GM18505 (cell line): ENCODE measurements around the gene DCST1.

ENCODE experiments used
- ATAC-seq: cut with Tn5 transposase; IDR thresholded peaks from one replicate; pipeline ENCODE4 v1.9.1; 2021; ENCODE audit not compliant: unreplicated experiment
- POLR2A ChIP-seq: IDR thresholded peaks from 4 replicates; pipeline ENCODE4 v1.6.1; 2011; ENCODE audit warnings: borderline replicate concordance; ENCODE audit not compliant: insufficient read depth, insufficient read length; ENCODE audit errors: extremely low read depth

Gene DCST1

DNA sequence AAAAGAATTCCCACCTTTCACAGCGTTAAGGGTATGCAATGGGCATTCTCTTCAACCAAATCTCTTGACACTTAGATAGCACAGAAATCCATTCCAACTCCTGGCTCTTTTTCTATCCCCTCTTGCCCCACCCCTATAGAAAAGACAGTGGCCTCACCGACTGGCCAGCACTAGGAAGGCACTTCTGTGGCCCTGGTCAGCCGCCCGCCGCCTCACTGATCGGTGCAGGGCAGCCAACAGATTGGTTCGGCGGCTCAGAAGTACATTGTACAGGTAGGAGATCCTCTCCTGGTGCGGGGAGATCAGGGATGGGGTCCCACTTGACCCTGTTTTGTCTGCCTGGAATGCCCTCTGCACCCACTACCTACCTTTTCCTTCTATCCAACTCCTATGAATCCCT, 9.3 kb upstream of the DCST1 start:
- no peak for ATAC-seq
- TF ChIP-seq POLR2A, result no peak

DNA sequence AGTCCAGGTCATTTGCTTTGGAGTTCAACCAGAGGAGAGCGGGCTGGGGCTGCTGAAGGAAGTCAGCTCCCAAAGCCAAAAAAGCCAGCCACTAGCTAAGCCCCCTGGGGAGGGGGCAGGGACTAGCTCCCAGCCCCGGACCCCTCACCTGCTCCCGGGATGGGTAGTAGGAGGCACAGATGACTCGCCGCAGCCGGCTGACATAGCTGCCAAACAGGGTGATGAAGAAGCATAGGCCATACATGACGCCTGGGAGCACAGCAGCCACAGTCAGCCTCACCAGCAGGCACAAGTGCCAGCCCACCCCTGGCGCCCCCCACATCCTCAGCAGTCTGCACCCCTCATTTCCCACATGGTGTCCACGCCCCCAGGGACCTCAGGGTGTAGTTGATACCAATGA, 7.5 kb upstream of the DCST1 start:
- TF ChIP-seq POLR2A, result no peak

DNA sequence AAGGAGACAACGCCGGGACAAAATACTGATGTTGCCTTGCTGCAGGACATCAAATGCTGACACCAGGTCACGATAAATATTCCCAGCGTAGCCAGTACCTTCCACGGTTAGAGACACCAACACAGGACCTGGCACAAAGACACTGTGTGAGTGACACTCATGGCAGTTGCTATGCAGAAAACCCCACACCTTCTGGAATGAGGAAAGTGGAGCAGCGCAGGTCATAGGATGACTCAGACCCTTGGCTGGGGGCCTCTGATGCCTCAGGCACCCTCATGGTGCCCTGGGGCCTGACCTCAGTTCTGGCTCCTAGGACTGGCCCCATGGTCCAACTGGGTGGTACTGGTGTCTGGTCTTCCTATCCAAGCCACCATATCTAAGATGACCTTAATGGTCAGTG, 7.0 kb upstream of the DCST1 start:
- ATAC-seq, result no peak
- TF ChIP-seq POLR2A, result no peak

More for the DNA sequence above, 7.5 kb upstream of the DCST1 start:
- no peak for ATAC-seq

DNA sequence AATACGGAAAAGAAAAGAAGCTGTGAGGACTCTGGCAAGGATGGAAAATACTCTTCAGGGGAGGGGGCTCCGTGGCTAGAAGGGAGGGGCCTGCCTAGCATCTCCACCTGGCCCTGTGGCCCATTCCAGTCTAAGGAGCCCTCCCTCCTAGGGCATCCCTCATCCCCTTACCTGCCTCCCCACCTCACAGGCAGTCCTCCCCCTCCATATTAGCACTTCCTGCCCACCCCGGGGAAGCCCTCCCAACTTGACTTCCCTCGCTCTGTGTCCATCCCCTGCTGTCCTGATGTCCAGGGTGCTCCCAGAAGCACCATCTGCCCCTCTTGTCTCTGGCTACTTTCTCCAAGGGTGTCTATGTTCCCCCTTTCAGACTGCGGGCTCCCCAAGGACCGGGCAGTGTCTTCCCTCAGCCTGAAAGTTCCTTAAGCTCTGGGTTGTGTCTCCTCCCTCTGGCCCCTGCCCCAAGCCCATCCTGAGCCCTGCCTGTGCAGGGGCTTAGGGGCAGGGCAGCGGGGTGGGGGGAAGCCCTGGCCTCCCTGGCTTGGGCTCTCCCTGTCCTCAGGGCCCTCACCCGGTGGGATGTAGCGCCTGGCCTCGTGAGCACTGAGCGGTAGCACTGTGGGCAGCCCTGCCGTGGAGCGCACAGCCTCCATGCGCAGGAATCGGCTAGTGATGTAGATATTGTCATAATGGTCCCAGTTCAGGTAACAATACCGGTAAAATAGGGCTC, 3.9 kb upstream of the DCST1 start:
- ATAC-seq, result no peak
- TF ChIP-seq POLR2A, result no peak

DNA sequence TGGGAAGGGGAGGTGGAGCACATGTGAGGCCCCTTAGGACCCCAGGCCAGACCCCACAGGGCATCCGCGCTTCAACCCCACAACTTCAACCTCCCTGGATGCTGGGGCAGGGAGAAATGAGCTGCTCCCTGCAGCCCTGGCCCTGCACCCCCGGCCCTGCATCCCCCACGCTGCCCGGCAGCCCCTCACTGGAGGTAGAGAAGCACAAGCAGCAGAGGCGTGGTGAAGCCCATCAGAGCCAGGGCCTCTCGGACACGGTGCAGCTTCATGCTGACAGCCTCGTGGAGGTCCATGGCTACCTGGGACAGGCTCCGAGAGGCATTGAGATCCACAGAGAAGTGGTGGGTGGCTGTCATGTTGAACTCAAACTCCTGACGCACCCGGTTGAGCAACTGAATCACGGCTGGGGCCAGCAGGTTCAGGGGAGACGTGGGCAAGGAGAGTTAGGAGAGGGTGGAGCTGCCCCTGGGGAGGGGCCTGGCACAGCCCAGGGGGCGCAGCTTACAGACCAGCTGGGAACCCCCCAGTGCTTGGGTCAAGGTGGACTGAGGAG, 3.3 kb upstream of the DCST1 start:
- no peak for ATAC-seq
- no peak for TF ChIP-seq POLR2A

DNA sequence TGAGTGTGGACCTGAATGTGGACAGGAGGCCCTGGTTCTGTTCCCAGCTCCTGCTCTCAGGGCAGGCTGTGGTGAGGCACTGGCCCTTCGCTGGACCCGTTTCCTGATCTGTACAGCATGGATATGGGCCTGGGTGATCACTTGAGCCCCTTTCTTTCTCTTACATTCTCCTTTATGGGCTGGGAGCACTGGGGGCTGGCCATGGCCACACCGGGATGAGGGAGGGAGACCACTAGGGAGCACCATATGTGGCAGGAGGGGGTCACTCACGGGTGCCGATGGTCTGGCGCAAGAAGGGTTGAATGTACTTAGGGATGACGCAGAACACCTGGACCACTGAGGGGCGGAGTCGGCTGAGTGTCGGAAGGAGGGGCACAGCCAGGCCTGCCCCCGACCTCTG, 2.7 kb upstream of the DCST1 start:
- TF ChIP-seq POLR2A, result no peak

DNA sequence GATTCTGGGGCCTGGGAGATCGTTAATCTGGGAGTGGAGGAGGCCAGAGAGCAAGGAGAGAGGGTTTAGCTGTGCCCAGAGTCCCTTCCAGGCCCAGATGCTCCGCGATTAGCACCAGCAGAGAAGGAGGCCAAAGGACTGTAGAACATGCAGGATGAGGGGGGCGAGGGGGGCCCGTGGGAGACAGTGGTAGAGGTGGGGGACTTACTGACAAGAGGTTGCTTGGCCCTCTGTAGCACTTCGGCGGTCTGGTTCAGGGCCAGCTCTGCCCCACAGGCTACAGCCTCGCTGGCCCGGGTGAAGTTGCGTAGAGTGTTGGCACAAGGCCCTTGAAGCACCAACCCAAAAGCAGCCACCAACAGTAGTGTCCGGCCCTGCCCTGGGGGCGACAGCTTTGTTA, 738 bp upstream of the DCST1 start:
- no peak for TF ChIP-seq POLR2A
- ATAC-seq, result no peak

More for the DNA sequence above, 2.7 kb upstream of the DCST1 start:
- no peak for ATAC-seq

DNA sequence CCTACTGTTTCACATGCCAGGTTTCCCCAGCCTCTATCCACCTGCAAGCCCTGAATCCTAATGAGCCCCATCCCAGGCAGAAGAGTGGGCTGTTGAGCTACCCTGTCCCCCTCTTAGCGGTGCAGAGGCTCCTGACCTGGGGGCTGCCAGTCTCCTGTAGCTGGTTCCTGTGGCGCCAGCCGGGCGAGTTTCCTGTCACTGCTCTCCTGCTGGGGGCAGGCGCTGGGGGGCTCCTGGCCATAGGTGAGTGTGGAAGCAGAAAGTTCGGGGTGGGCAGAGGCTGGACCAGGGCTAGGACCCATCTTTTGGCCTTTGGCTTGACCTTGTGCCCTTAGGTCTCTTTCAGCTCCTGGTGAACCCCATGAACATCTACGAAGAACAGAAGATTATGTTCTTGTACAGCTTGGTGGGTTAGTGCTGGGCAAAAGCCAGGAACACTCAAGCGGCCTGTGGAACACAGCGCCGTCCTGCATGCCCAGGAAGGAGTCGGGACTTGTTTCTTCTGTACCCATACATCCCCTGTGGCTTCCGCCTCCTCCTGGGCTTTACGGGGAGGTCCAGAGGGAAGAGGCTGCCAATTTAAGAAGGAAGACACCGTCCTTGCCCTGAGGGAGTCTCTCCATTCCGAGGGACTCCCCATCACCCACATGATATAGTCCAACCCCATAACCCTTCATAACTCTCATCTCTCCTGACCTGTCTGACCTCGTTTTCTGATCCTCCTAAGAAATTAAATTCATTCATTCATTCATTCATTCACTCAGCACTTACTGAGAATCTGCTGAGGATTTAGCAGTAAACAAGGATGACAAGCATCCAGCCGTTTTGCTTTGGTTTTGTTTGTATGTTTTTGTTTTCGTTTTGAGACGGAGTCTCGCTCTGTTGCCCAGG, 939 bp downstream of the DCST1 start:
- TF ChIP-seq POLR2A, result no peak
- no peak for ATAC-seq

DNA sequence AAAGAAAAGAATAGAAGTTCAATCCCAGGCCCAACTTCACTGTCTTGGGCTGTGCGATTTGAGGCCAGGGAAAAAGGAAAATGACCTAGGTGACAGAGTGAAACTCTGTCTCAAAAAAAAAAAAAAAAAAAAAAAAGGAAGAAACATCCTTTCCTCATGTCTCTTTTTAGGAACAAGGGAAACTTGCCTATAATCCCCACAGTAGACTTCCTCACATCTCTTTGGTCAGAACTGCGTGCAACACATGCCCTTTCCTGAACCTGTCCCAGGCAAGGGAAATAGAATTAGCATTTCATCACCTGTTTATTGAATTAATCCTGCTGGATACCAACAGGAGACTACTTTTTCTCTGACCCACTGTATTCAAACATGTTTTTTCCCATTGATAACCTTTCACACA, 2.3 kb downstream of the DCST1 start:
- ATAC-seq, result no peak
- no peak for TF ChIP-seq POLR2A

DNA sequence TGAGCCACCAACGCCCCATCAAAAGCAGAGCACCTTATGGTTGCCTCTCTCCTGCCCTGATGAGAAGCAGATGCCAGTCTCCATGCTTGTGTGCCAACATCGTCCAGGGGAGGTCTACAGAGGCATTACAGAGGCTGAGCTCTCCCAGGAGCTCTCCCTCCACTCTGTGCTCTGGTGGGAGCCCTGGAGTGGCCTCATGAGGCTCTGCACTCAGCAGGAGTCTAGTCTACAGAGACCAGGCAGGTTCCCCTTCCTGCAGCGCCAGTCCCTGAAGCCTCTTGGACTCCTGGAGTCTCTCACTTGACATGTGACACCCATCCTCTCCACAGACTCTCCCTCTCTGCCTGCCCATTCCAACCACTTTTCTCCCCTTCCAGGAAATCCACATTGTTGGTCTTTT, 3.4 kb downstream of the DCST1 start:
- ATAC-seq, result no peak
- TF ChIP-seq POLR2A, result no peak

DNA sequence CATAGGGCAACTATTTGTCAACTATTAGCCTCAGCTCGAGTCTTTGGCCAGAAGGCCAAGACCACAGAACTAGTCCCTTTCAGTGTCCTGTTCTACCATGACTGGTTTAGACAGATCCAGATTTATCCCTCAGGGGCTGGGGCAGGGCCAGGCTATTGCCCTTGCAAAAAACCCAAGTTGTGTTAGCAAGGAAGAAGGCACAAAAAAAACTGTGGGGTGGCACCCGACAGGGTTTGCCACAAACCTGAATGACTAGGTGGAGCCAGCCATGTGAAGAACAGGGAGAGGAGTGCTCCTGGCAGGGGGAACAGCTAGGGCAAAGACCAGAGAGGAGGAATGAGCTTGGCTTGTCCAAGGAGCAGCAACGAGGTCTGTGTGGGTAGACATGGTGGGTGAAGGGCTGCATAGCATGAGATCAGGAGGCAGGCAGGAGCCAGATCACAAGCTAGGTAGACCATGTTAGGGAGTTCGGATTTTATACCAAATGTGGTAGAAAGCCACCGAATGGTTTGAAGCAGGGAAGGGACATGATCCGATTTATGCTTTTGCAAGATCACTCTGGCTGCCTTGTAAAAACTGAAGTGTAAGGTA, 4.3 kb downstream of the DCST1 start:
- no peak for ATAC-seq

DNA sequence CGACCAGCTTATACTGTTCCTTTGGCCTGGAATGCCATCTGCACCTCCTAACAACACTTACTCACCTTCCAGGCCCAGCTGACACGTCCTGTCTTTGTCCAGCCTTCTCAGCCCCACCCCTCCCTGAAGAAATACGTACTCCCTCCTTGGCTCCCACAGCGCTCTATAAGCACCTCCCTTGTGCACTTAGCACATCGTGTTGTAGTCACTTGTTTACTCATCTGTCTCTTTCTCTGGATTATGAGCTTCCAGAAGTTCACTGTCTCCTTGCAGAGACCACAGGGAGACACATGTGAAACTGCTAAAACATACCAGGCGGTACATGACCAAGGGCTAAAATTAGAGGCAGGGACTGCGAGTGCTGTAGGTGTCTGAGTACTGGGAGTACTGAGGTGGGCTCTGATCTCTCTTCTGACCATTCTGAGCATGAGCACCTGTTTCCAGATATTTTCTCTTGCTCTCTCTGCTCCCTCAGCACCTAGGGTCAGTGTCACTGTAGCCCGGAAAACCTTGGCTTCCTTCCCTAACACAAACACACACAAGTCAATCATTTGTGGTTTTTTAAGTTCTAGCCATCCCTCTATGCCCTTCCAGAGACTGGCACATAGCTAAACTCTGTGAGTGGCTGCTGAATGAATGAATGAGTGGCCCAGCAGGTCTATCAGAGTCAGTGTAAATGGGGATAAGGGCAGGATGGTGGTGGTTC, 5.1 kb downstream of the DCST1 start:
- no peak for ATAC-seq
- no peak for TF ChIP-seq POLR2A

More for the DNA sequence above, 4.3 kb downstream of the DCST1 start:
- no peak for TF ChIP-seq POLR2A

DNA sequence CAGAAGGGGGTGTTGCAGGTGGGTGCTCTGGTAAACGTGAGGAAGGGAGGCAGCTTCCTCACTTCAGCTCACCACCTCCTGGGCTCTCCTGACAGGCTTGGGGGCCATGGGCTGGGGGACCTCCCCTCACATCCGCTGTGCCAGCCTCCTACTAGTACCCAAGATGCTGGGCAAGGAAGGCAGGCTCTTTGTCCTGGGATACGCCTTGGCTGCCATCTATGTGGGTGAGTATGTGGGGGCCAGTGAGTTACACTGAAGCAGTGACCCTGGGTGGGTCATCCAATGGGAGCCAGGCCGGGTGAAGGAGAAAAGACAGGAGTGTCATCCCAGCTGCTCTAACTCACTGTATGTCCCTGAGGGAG, 5.7 kb downstream of the DCST1 start:
- ATAC-seq, result no peak
- no peak for TF ChIP-seq POLR2A
